ENCODE results near the gene MRPS22.
"Not testable (repeated sequence)": the region's sequence is repeated elsewhere in the genome, so short reads cannot be mapped to it uniquely, and the experiment has no call there.

Gene MRPS22

DNA sequence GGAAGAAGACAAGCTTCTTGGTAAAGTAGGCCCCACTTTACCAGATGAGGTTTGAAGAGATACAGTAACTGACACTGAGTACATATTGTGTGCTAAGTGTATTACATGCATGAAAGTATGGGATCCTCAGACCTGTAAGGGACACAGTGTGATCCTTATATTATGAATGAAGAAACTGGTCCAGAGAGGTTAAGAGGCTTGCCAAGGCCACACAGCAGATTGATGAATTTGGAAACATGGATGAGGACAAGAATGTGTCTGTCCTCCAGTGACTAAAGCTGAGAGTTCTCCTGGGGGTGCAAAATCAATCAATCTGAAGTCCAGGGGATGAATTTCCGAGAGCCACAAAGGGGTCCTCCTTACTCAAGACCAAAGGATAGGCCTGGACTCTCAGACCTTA lies 31.4 kb upstream of the MRPS22 start:
- DNase-seq (ENCODE audit: low read depth in 2 of 2), result no peak

- no peak for DNase-seq (ENCODE audit: low read depth in 2 of 2)
Measured at GRCh38 chr3:139312959-139313358, 30.9 kb upstream of the MRPS22 start.

- no peak for DNase-seq (ENCODE audit: low read depth in 2 of 2)
Measured at GRCh38 chr3:139313921-139314320, 29.9 kb upstream of the MRPS22 start.

DNA sequence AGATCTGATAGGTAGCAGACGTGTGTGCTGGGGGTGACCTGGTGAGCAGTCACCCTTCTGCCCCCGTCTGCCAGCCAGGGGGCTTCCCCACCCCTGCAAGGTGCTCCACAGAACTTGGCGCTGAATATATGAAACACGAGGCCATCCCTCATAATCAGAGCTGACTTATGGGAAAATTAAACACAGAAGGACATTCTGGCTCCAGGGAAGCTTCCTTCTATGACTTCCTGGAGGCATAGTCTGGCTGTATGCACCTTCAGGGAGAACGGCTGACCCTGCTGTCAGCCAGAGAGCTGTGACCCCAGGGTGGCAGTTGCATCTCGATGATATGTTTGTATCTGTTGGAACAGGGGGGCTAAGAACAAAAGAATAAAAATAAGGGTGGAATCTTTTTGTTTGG lies 26.6 kb upstream of the MRPS22 start:
- no peak for DNase-seq (ENCODE audit: low read depth in 2 of 2)

- no peak for DNase-seq (ENCODE audit: low read depth in 2 of 2)
Measured at GRCh38 chr3:139317660-139318430, 26.0 kb upstream of the MRPS22 start.

GRCh38 chr3:139318431-139318816 lies 25.4 kb upstream of the MRPS22 start:
- DNase-seq (ENCODE audit: low read depth in 2 of 2), result no peak

DNA sequence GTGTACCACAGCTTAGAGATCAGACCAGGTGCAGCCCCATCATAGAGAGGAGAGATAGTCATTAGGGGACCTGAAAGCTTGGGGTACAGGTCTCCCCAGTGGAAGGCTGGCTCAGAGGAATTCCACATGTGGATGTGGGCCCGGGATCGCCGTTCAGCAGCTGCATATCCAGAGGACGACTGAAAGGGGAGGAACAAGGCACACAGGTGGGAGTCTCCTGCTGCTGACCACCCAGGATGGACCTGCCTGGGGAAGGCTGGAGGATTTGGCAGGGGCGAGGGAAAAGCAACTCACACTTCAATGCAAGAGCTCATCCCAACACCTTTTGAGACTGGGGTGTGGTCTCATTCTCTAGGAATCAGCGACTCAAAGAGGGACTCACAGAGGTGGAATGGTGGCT lies 25.0 kb upstream of the MRPS22 start:
- no peak for DNase-seq (ENCODE audit: low read depth in 2 of 2)

DNA sequence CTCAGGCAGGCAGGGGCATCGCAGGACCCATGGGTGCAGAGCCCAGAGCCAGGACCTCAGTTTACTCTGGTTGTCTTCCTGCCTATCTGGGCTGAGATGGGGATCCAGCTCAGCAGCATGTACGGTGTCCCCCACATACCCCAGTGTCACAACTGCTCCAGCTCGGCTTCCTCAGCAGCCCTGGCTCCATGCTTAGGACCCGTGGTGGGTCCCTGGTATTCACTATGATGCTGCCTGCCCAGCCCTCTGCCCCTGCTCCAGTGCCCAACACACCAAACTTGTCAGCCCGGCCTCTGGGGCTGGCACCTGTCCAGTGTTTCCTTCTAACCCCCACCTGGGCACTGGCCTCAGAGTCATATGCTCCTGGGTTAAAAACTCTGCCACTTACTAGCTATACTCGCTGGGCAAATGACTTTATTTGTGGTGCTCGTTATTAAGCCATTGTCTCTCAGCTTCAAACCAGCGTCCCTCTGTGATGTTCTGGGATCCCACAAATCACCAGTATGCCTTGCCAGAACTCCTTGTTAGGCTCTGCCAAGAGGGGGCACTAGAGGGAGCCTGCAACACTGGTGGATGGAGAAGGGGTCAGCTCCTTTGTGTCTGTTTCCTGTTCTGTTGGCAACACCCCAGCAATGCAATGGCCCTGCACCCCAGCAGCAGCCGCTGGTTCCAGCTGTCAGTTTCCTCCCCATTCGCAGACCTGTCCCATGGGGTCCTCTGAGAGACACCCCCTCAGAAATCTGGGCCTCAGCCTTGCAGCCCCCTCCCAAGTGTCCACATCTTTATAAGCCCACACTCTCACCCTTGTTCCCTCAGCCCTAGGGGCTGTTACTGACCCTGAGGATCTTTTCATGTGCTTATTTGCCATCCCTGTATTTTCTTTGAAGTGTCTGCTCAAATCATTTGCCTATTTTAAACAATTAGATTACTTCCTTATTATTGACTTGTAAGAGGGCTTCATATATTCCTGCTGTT lies 24.1 kb upstream of the MRPS22 start:
- no peak for DNase-seq (ENCODE audit: low read depth in 2 of 2)

GRCh38 chr3:139320551-139321309 lies 23.1 kb upstream of the MRPS22 start:
- no peak for DNase-seq (ENCODE audit: low read depth in 2 of 2)

- no peak for DNase-seq (ENCODE audit: low read depth in 2 of 2)
Measured at GRCh38 chr3:139322346-139322745, 21.5 kb upstream of the MRPS22 start.

- DNase-seq (ENCODE audit: low read depth in 2 of 2), result no peak
Measured at GRCh38 chr3:139323146-139323545, 20.7 kb upstream of the MRPS22 start.

- no peak for DNase-seq (ENCODE audit: low read depth in 2 of 2)
Measured at GRCh38 chr3:139324456-139324855, 19.4 kb upstream of the MRPS22 start.

GRCh38 chr3:139325551-139325950 lies 18.3 kb upstream of the MRPS22 start:
- DNase-seq (ENCODE audit: low read depth in 2 of 2), result no peak

- no peak for DNase-seq (ENCODE audit: low read depth in 2 of 2)
Measured at GRCh38 chr3:139326131-139326530, 17.7 kb upstream of the MRPS22 start.

DNA sequence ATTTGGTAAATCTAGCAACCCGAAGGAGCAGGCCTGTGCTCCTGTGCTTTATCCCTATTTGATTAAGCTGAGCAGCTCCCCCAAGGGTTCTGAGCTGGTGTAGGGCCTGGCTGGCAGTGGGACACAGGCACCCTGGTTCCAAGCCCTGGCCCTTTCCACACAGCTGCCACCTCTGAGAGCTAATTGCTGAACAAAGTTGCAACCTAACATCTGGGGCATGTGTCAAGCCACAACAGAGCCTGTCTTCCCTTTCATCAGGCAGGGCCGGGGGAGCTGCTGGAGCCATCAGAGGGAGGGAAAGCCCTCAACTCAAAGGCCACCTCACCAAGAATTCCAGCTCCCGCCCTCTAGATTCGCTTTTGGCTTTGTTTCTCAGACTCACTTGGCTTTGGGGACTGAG lies 17.1 kb upstream of the MRPS22 start:
- DNase-seq (ENCODE audit: low read depth in 2 of 2), result no peak

- no peak for DNase-seq (ENCODE audit: low read depth in 2 of 2)
Measured at GRCh38 chr3:139327231-139327630, 16.6 kb upstream of the MRPS22 start.

DNA sequence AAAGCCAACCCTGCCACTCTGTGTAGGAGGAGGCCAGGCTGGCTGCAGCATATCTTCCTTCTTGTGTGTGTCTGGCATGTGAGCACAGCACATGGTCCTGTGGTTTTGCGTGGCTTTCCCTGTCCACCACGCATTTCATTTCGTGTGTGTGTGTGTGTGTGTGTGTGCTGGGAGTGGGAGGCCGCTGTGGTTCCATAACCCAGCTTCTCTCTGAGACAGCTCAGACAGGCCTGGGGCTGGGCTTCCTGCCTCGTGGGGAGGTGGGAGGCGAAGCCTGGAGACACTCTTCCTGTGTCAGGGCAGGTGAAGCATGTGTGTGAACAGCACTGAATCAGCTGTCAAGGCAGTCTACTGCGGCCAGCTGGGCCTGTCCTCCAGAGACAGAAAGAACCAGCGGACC lies 16.0 kb upstream of the MRPS22 start:
- no peak for DNase-seq (ENCODE audit: low read depth in 2 of 2)

GRCh38 chr3:139328356-139328755 lies 15.5 kb upstream of the MRPS22 start:
- DNase-seq (ENCODE audit: low read depth in 2 of 2), result no peak

- peak; percentile 72 to 90 for DNase-seq (ENCODE audit: low read depth in 2 of 2)
Measured at GRCh38 chr3:139329364-139329850, 14.4 kb upstream of the MRPS22 start.

DNA sequence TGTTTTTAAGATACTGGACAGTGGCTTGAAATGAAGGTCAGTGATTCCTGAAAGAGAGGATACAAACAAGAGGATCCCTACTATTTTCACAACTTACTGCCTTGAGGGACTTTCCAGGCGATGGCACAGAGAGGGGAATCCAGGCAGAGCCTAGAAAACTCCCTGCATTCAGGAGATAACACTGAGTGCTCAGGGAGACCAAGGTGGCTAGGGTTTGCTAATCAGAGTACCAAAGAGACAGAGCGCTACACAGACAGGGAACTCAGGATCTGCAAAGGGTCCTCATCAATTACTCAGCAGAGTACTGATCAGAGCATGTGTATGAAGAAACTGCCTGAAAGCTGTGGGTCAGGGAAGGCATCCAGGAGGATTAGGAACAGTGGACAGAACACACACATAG lies 11.7 kb upstream of the MRPS22 start:
- no peak for DNase-seq (ENCODE audit: low read depth in 2 of 2)

DNA sequence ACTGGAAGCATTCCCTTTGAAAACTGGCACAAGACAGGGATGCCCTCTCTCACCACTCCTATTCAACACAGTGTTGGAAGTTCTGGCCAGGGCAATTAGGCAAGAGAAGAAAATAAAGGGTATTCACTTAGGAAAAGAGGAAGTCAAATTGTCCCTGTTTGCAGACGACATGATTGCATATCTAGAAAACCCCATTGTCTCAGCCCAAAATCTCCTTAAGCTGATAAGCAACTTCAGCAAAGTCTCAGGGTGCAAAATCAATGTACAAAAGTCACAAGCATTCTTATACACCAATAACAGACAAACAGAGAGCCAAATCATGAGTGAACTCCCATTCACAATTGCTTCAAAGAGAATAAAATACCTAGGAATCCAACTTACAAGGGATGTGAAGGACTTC lies 9.1 kb upstream of the MRPS22 start:
- DNase-seq (ENCODE audit: low read depth in 2 of 2), result not testable (repeated sequence)

- DNase-seq (ENCODE audit: low read depth in 2 of 2), result no peak
Measured at GRCh38 chr3:139338405-139338804, 5.4 kb upstream of the MRPS22 start.
